Brain pericyte (primary cell): ENCODE results near the gene RIOX2.
"Not testable (repeated sequence)": the region's sequence is repeated elsewhere in the genome, so short reads cannot be mapped to it uniquely, and the experiment has no call there.

ENCODE experiments used
- DNase-seq: peaks from one replicate; pipeline ENCODE4 v3.0.0-alpha.2; 2012; ENCODE audit warnings: low read depth, low spot score

RIOX2 gene

GRCh38 chr3:97971679-97972567 is at the start of gene RIOX2:
Gene RIOX2, minus strand, starts transcription at chr3:97972431. Its CDS starts 4,838 bp downstream, at chr3:97967593.
- no peak for DNase-seq

- no peak for DNase-seq
Measured at GRCh38 chr3:98020412-98020811, 48.2 kb upstream of the RIOX2 start.

GRCh38 chr3:98018301-98018700 is 46.1 kb upstream of the RIOX2 start:
- DNase-seq, result no peak

GRCh38 chr3:98014268-98014585 is 42.0 kb upstream of the RIOX2 start:
- no peak for DNase-seq

GRCh38 chr3:98013411-98014267 is 41.4 kb upstream of the RIOX2 start:
- no peak for DNase-seq

GRCh38 chr3:98012979-98013378 is 40.7 kb upstream of the RIOX2 start:
- no peak for DNase-seq

GRCh38 chr3:98010883-98011449 is 38.7 kb upstream of the RIOX2 start:
- DNase-seq, result not testable (repeated sequence)

- no peak for DNase-seq
Measured at GRCh38 chr3:98010194-98010882, 38.1 kb upstream of the RIOX2 start.

- DNase-seq, result no peak
Measured at GRCh38 chr3:98008855-98009254, 36.6 kb upstream of the RIOX2 start.

- DNase-seq, result no peak
Measured at GRCh38 chr3:98005438-98005837, 33.2 kb upstream of the RIOX2 start.

GRCh38 chr3:98004721-98005120 is 32.5 kb upstream of the RIOX2 start:
- no peak for DNase-seq

GRCh38 chr3:98003306-98003969 is 31.2 kb upstream of the RIOX2 start:
- no peak for DNase-seq

GRCh38 chr3:98002717-98003116 is 30.5 kb upstream of the RIOX2 start:
- no peak for DNase-seq

- no peak for DNase-seq
Measured at GRCh38 chr3:97999994-98000393, 27.8 kb upstream of the RIOX2 start.

- DNase-seq, result no peak
Measured at GRCh38 chr3:97999103-97999502, 26.9 kb upstream of the RIOX2 start.

- no peak for DNase-seq
Measured at GRCh38 chr3:97996988-97997387, 24.8 kb upstream of the RIOX2 start.

- no peak for DNase-seq
Measured at GRCh38 chr3:97994328-97994945, 22.2 kb upstream of the RIOX2 start.

GRCh38 chr3:97993526-97993925 is 21.3 kb upstream of the RIOX2 start:
- DNase-seq, result no peak

GRCh38 chr3:97992547-97993173 is 20.4 kb upstream of the RIOX2 start:
- no peak for DNase-seq

GRCh38 chr3:97991293-97991682 is 19.1 kb upstream of the RIOX2 start:
- no peak for DNase-seq
